Loucy (cell line): ENCODE results near the gene FAM120B.

Source experiments
- CTCF ChIP-seq: fragments of 200-600 bp; sonication (generic); conservative IDR thresholded peaks from 2 replicates; pipeline ENCODE4 v1.5.1; 2014; ENCODE audit warnings: mild to moderate bottlenecking, antibody characterized with exemption, low read length
- EZH2phosphoT487 ChIP-seq: fragments of 200-600 bp; IDR thresholded peaks from 2 replicates; pipeline ENCODE4 v1.6.1; 2018; ENCODE audit warnings: antibody characterized with exemption, mild to moderate bottlenecking, moderate library complexity, borderline replicate concordance

GRCh38 chr6:170405311-170405975 is 98.9 kb downstream of the FAM120B start:
- TF ChIP-seq EZH2phosphoT487 (no peak), CTCF (no peak)
